Renal cortex interstitium (tissue), 15 donors: ENCODE data around the gene NXNL1. TPM values are rescaled to one million over a fixed set of nuclear protein-coding genes. Genes with fewer than 3 reads are reported as not detected.
A peak's percentile ranks its signal among the peaks of the same experiment; 100 is the strongest.
"Not testable (repeated sequence)": the region's sequence is repeated elsewhere in the genome, so short reads cannot be mapped to it uniquely, and the experiment has no call there.

Experiments used
- DNase-seq, 11 donors: peaks; one replicate each; pipeline ENCODE4 v3.0.0-alpha.2; 2013; ENCODE audit warnings: low read depth in 9 of 11, low spot score in 4 of 11; ENCODE audit errors: extremely low read depth in 1 of 11
- long read RNA-seq, 16 experiments: transcript quantifications; one replicate each; lab custom pipeline, GENCODE V29; 2026
- polyA plus RNA-seq, 3 donors: library from polyadenylated mRNA; unstranded; fragments of 120-200 nt; gene quantifications; one replicate each; pipeline ENCODE4 v1.2.1, GENCODE V29; 2013; ENCODE audit not compliant: insufficient read length in 3 of 3

The NXNL1 gene
- under 1 TPM in 2 of 3 donors, not detected in 1; 0.26 to 0.64 TPM for polyA plus RNA-seq
- long read RNA-seq, donor 1: 0 reads
- long read RNA-seq, donor 2: 0 reads
- long read RNA-seq, donor 3: 0 reads
- long read RNA-seq, donor 4: 0 reads
- long read RNA-seq, donor 5: 0 reads
- long read RNA-seq, donor 6: 0 reads
- long read RNA-seq, donor 7: 0 reads
- long read RNA-seq, donor 8: 0 reads
- long read RNA-seq, donor 9: 0 reads
- long read RNA-seq, donor 10: 0 reads
- long read RNA-seq, donor 11: 0 reads
- long read RNA-seq, donor 12: 0 reads
- long read RNA-seq, donor 13: 0 reads
- long read RNA-seq, donor 14: 0 reads
- long read RNA-seq, donor 15: 0 reads
- long read RNA-seq, donor 16: 0 reads

- DNase-seq: no peak
Measured at GRCh38 chr19:17460372-17461230, at the start of gene NXNL1. NXNL1 (minus strand) TSS chr19:17460926; CDS start chr19:17460869, 57 bp downstream.

- DNase-seq: not testable (repeated sequence)
Measured at GRCh38 chr19:17508558-17508933, 47.8 kb upstream of the NXNL1 start.

GRCh38 chr19:17506745-17507144, 46.0 kb upstream of the NXNL1 start:
- DNase-seq: no peak

- DNase-seq: no peak
Measured at GRCh38 chr19:17505223-17505622, 44.5 kb upstream of the NXNL1 start.

- DNase-seq: no peak
Measured at GRCh38 chr19:17504456-17504855, 43.7 kb upstream of the NXNL1 start.

GRCh38 chr19:17504030-17504429, 43.3 kb upstream of the NXNL1 start:
- DNase-seq: no peak

- no peak for DNase-seq
Measured at GRCh38 chr19:17503240-17503639, 42.5 kb upstream of the NXNL1 start.

- DNase-seq: no peak
Measured at GRCh38 chr19:17500447-17501198, 39.9 kb upstream of the NXNL1 start.

GRCh38 chr19:17499648-17500446, 39.1 kb upstream of the NXNL1 start:
- DNase-seq: no peak

- DNase-seq: peak in 4 of 11 donors; percentile 29 to 59 (median 44)
Measured at GRCh38 chr19:17499025-17499424, 38.3 kb upstream of the NXNL1 start.

GRCh38 chr19:17497149-17497798, 36.5 kb upstream of the NXNL1 start:
- no peak for DNase-seq

GRCh38 chr19:17496337-17496997, 35.7 kb upstream of the NXNL1 start:
- peak in 5 of 11 donors; percentile 36 to 56 (median 44) for DNase-seq

- DNase-seq: no peak
Measured at GRCh38 chr19:17495639-17496296, 35.0 kb upstream of the NXNL1 start.

- DNase-seq: no peak
Measured at GRCh38 chr19:17491287-17491686, 30.6 kb upstream of the NXNL1 start.

- DNase-seq: no peak
Measured at GRCh38 chr19:17490411-17490810, 29.7 kb upstream of the NXNL1 start.

GRCh38 chr19:17489392-17490030, 28.8 kb upstream of the NXNL1 start:
- DNase-seq: no peak
